Activated CD4-positive, CD25-positive, alpha-beta regulatory T cell treated with anti-CD3 and anti-CD28 coated beads, Interleukin-2, amount 50 U/mL, for 72 hours (primary cell): ENCODE results near the gene CORIN.
"Not testable (repeated sequence)": the region's sequence is repeated elsewhere in the genome, so short reads cannot be mapped to it uniquely, and the experiment has no call there.

Source experiments
- DNase-seq: peaks from one replicate; pipeline ENCODE4 v3.0.0; 2021

Gene CORIN

GRCh38 chr4:47763279-47763678 is 74.6 kb downstream of the CORIN start:
- no peak for DNase-seq

- no peak for DNase-seq
Observed at GRCh38 chr4:47762376-47763266, 75.2 kb downstream of the CORIN start.

- not testable (repeated sequence) for DNase-seq
Observed at GRCh38 chr4:47753316-47753715, 84.6 kb downstream of the CORIN start.

- no peak for DNase-seq
Observed at GRCh38 chr4:47752214-47752613, 85.7 kb downstream of the CORIN start.

GRCh38 chr4:47750788-47751187 is 87.1 kb downstream of the CORIN start:
- no peak for DNase-seq

- DNase-seq = no peak
Observed at GRCh38 chr4:47749858-47750257, 88.0 kb downstream of the CORIN start.

GRCh38 chr4:47749060-47749459 is 88.8 kb downstream of the CORIN start:
- no peak for DNase-seq

GRCh38 chr4:47747846-47748494 is 89.9 kb downstream of the CORIN start:
- no peak for DNase-seq

GRCh38 chr4:47747211-47747610 is 90.7 kb downstream of the CORIN start:
- DNase-seq = no peak

GRCh38 chr4:47746122-47746521 is 91.7 kb downstream of the CORIN start:
- no peak for DNase-seq

- DNase-seq = no peak
Observed at GRCh38 chr4:47744843-47745382, 93.0 kb downstream of the CORIN start.

- DNase-seq = no peak
Observed at GRCh38 chr4:47744253-47744652, 93.6 kb downstream of the CORIN start.

- DNase-seq = no peak
Observed at GRCh38 chr4:47741200-47741599, 96.7 kb downstream of the CORIN start.

GRCh38 chr4:47737326-47737725 is 100.5 kb downstream of the CORIN start:
- no peak for DNase-seq

- no peak for DNase-seq
Observed at GRCh38 chr4:47736555-47736954, 101.3 kb downstream of the CORIN start.

GRCh38 chr4:47736146-47736545 is 101.7 kb downstream of the CORIN start:
- no peak for DNase-seq

- no peak for DNase-seq
Observed at GRCh38 chr4:47733302-47734175, 104.3 kb downstream of the CORIN start.

GRCh38 chr4:47731182-47731581 is 106.7 kb downstream of the CORIN start:
- DNase-seq = no peak

GRCh38 chr4:47729131-47729680 is 108.7 kb downstream of the CORIN start:
- DNase-seq = no peak

- DNase-seq = no peak
Observed at GRCh38 chr4:47721892-47722575, 115.8 kb downstream of the CORIN start.

GRCh38 chr4:47721485-47721884 is 116.4 kb downstream of the CORIN start:
- DNase-seq = no peak

- no peak for DNase-seq
Observed at GRCh38 chr4:47720787-47721186, 117.1 kb downstream of the CORIN start.
